ENCODE measurements around the gene ZNF414.

Gene ZNF414

DNA sequence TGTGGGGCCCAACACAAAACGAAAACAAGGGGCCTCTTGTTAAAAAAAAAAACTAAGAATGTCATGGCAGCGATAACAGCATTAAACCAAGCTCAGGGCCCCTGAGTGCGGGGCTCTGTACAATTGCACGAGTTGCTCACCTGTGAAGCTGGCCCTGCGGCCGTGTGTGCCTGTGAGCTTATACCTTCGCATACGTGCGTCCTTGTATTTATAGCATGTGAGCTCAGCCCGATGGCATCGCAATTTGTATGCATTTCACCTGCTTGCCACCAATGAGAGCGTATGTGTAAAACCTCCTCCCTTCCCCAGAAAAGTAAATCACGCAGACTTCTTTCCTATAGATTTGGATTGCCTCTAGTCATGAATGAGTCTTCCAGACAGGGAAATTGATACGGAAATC, 52.1 kb downstream of the ZNF414 start:
- no peak for DNase-seq

DNA sequence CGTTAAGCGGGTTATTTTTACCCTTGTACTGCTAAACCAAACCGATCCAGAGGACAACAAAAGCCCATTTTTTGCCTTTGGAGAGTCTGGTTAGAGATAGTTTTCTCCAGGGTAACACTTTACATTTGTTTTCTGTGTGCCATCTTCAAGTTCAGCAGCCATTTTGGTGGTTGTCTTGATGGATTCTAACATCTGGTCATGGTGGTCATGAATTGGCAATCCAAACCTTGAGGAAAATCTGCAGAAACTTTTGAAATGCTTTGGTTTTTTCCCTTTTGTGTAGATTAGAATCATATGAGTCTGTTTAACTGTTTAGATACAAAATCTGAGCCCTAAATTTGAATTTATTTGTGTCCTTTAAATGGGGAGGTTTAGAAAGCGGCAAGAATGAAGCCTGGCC, 52.6 kb downstream of the ZNF414 start:
- DNase-seq, result no peak

DNA sequence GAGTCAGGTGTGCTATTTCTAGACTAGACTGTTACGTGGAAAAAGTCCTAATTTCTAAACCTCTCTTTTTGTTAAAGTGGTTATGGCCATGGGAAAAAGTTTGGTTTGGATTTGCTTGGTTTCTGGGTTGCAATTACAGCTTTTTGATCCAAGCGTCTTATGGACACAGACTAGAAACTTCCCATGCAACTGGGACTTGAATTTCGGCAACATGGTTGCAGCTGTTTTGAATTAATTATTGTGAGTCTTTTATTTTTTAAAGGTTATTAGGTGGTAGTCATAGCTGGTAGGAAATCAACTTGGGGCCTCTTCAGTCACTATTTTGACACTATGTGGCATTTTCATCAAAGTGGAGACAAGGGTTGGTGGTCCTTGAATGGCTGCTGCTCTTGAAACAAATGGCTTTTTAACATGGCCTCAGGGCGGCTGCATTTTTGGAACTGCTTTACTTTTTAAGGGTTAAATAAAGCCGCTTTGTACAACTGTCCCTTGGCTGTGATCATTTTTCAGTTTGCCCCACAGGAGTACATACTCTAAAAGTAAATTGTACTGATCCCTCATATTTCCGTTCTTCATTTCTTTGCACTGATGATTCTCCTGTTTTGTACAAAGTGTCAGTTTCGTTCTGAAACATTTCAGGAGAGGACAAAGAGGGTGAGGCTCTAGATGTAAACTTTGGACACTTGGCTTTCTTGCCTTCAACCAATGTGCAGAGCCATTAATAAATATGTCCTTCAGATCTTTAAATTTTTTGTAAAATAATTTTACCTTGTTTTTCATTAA, 53.3 kb downstream of the ZNF414 start:
- DNase-seq, result no peak
